ENCODE results near the gene NCAPD3. TPM values are rescaled to one million over a fixed set of nuclear protein-coding genes. Genes with fewer than 3 reads are reported as not detected.

NCAPD3 gene
- total RNA-seq, 1 donor from 2014 or later, result 21.7 TPM

GRCh38 chr11:134176284-134176683 is 47.5 kb downstream of the NCAPD3 start:
- no peaks in the 10 kb centered on the region for H3K4me1 Mint-ChIP-seq (ENCODE audit: unreplicated experiment)
- peaks cover 26% of the 10 kb centered on the region for H3K36me3 Mint-ChIP-seq (ENCODE audit: unreplicated experiment)
- no peak overlapping the region for H3K4me3 Mint-ChIP-seq (ENCODE audit: unreplicated experiment)
- no peaks in the 10 kb centered on the region for H3K27me3 Mint-ChIP-seq (ENCODE audit: unreplicated experiment)
- no peaks in the 10 kb centered on the region for H3K9me3 Mint-ChIP-seq (ENCODE audit: unreplicated experiment)
- H3K27ac Mint-ChIP-seq (ENCODE audit: unreplicated experiment), result no peak overlapping the region
- DNase-seq (ENCODE audit: extremely low spot score, unreplicated experiment), result no peak
- TF ChIP-seq CTCF (IDR thresholded peaks at IDR 0.05), result no peak

- no peak for TF ChIP-seq CTCF (IDR thresholded peaks at IDR 0.05)
- no peak overlapping the region for H3K27ac Mint-ChIP-seq (ENCODE audit: unreplicated experiment)
- no peak overlapping the region for H3K4me3 Mint-ChIP-seq (ENCODE audit: unreplicated experiment)
- H3K27me3 Mint-ChIP-seq (ENCODE audit: unreplicated experiment), result no peaks in the 10 kb centered on the region
- no peaks in the 10 kb centered on the region for H3K4me1 Mint-ChIP-seq (ENCODE audit: unreplicated experiment)
- DNase-seq (ENCODE audit: extremely low spot score, unreplicated experiment), result no peak
- no peaks in the 10 kb centered on the region for H3K9me3 Mint-ChIP-seq (ENCODE audit: unreplicated experiment)
- H3K36me3 Mint-ChIP-seq (ENCODE audit: unreplicated experiment), result peaks cover 27% of the 10 kb centered on the region
Observed at GRCh38 chr11:134173296-134173695, 50.5 kb downstream of the NCAPD3 start.

GRCh38 chr11:134171951-134172350 is 51.8 kb downstream of the NCAPD3 start:
- no peaks in the 10 kb centered on the region for H3K27me3 Mint-ChIP-seq (ENCODE audit: unreplicated experiment)
- DNase-seq (ENCODE audit: extremely low spot score, unreplicated experiment), result no peak
- H3K4me3 Mint-ChIP-seq (ENCODE audit: unreplicated experiment), result no peak overlapping the region
- no peak for TF ChIP-seq CTCF (IDR thresholded peaks at IDR 0.05)
- no peaks in the 10 kb centered on the region for H3K9me3 Mint-ChIP-seq (ENCODE audit: unreplicated experiment)
- H3K27ac Mint-ChIP-seq (ENCODE audit: unreplicated experiment), result no peak overlapping the region
- peaks cover 29% of the 10 kb centered on the region for H3K36me3 Mint-ChIP-seq (ENCODE audit: unreplicated experiment)
- no peaks in the 10 kb centered on the region for H3K4me1 Mint-ChIP-seq (ENCODE audit: unreplicated experiment)

GRCh38 chr11:134170919-134171281 is 52.9 kb downstream of the NCAPD3 start:
- no peak overlapping the region for H3K4me3 Mint-ChIP-seq (ENCODE audit: unreplicated experiment)
- H3K27me3 Mint-ChIP-seq (ENCODE audit: unreplicated experiment), result no peaks in the 10 kb centered on the region
- TF ChIP-seq CTCF (IDR thresholded peaks at IDR 0.05), result no peak
- no peak overlapping the region for H3K27ac Mint-ChIP-seq (ENCODE audit: unreplicated experiment)
- no peaks in the 10 kb centered on the region for H3K4me1 Mint-ChIP-seq (ENCODE audit: unreplicated experiment)
- no peak for DNase-seq (ENCODE audit: extremely low spot score, unreplicated experiment)
- no peaks in the 10 kb centered on the region for H3K9me3 Mint-ChIP-seq (ENCODE audit: unreplicated experiment)
- H3K36me3 Mint-ChIP-seq (ENCODE audit: unreplicated experiment), result peaks cover 23% of the 10 kb centered on the region

GRCh38 chr11:134170177-134170918 is 53.4 kb downstream of the NCAPD3 start:
- no peak for DNase-seq (ENCODE audit: extremely low spot score, unreplicated experiment)
- Mint-ChIP-seq H3K27me3 (ENCODE audit: unreplicated experiment) (no peaks in the 10 kb centered on the region), H3K36me3 (ENCODE audit: unreplicated experiment) (peaks cover 20% of the 10 kb centered on the region), H3K9me3 (ENCODE audit: unreplicated experiment) (no peaks in the 10 kb centered on the region), H3K27ac (ENCODE audit: unreplicated experiment) (no peak overlapping the region), H3K4me3 (ENCODE audit: unreplicated experiment) (no peak overlapping the region), H3K4me1 (ENCODE audit: unreplicated experiment) (no peaks in the 10 kb centered on the region)
- no peak for TF ChIP-seq CTCF (IDR thresholded peaks at IDR 0.05)
